Cardiac muscle cell (in vitro differentiated cells and primary cell): Measurements from ENCODE around the gene PLP2. TPM values are rescaled to one million over a fixed set of nuclear protein-coding genes. Genes with fewer than 3 reads are reported as not detected.
A peak's percentile ranks its signal among the peaks of the same experiment; 100 is the strongest.
"Not testable (repeated sequence)": the region's sequence is repeated elsewhere in the genome, so short reads cannot be mapped to it uniquely, and the experiment has no call there.

ENCODE experiments used
- DNase-seq, 2 donors: peaks; one replicate each; pipeline versions ENCODE4 v3.0.0 to v3.0.0-alpha.2; 2010 to 2017; ENCODE audit warnings: low read depth in 1 of 2, low spot score in 1 of 2
- H3K27ac ChIP-seq: fragments of 200-600 bp; sonication (generic); 2 replicates; pipeline ENCODE4 v1.5.1; 2016
- H3K27me3 ChIP-seq: fragments of 200-600 bp; sonication (generic); 2 replicates; pipeline ENCODE4 v1.6.0; 2016; ENCODE audit warnings: control low read depth
- H3K36me3 ChIP-seq: fragments of 200-600 bp; sonication (generic); 2 replicates; pipeline ENCODE4 v1.5.1; 2016; ENCODE audit warnings: control low read depth
- H3K4me1 ChIP-seq: fragments of 200-600 bp; sonication (generic); 2 replicates; pipeline ENCODE4 v1.8.1; 2017; ENCODE audit warnings: low read depth, mild to moderate bottlenecking, mixed run types
- H3K4me3 ChIP-seq: fragments of 200-600 bp; sonication (generic); 2 replicates; pipeline ENCODE4 v1.5.1; 2016; ENCODE audit warnings: mild to moderate bottlenecking
- H3K9me3 ChIP-seq: fragments of 200-600 bp; sonication (generic); 2 replicates; pipeline ENCODE4 v1.5.1; 2017; ENCODE audit warnings: low read depth, mild to moderate bottlenecking, control low read depth
- polyA plus RNA-seq: library from polyadenylated mRNA; unstranded; fragments of >200 nt; fragmentation: Nextera tagmentation; extraction: Ambion mirVana; gene quantifications from 2 replicates; pipeline ENCODE4 v1.2.1, GENCODE V29; 2016
- total RNA-seq: library from RNA; depleted of rRNA; stranded (reverse); fragments of >200 nt; gene quantifications from 2 replicates; pipeline ENCODE4 v1.2.3, GENCODE V29; 2016
- TF ChIP-seq, protein P1 (sequence below): IDR thresholded peaks from 2 replicates; pipeline ENCODE4 v1.5.1; 2012; ENCODE audit warnings: low read depth, mild to moderate bottlenecking, low read length

PLP2 gene, protein sequence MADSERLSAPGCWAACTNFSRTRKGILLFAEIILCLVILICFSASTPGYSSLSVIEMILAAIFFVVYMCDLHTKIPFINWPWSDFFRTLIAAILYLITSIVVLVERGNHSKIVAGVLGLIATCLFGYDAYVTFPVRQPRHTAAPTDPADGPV
- total RNA-seq: 8.3 and 12.4 TPM in 2 replicates
- polyA plus RNA-seq: 34.6 and 41.2 TPM in 2 replicates

DNA sequence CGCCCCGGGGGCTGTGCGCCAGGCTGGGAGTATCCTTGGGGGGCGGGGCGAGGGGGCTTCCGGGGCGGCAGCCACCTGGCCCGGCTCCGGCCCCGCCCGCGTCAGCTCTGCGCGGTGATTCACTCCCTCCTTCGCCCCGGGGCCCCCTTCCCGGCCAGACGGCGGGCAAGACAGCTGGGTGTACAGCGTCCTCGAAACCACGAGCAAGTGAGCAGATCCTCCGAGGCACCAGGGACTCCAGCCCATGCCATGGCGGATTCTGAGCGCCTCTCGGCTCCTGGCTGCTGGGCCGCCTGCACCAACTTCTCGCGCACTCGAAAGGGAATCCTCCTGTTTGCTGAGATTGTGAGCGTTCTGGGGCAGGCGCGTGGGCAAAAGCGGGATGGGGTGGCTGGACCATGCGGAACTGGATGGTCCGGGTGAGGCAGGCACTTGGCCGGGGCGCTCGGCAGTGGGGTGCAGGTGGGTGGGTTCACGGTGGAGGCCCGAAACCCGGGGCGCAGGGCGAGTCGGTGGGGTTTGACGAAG is at the start of gene PLP2:
Gene PLP2, plus strand, starts transcription at position 147 of the 528 bp plus-strand sequence. Its CDS starts 103 bp downstream, at position 250.
- H3K4me3 ChIP-seq: peak within 1 kb of the TSS; percentile 34
- peaks cover 10% of the 10 kb centered on the region for H3K4me1 ChIP-seq
- H3K9me3 ChIP-seq: no peaks in the 10 kb centered on the region
- H3K27me3 ChIP-seq: no peaks in the 10 kb centered on the region
- no peaks in the 10 kb centered on the region for H3K36me3 ChIP-seq
- H3K27ac ChIP-seq: no peak within 1 kb of the TSS
- DNase-seq: peak; percentile 35 to 37
- TF ChIP-seq, protein P1, sequence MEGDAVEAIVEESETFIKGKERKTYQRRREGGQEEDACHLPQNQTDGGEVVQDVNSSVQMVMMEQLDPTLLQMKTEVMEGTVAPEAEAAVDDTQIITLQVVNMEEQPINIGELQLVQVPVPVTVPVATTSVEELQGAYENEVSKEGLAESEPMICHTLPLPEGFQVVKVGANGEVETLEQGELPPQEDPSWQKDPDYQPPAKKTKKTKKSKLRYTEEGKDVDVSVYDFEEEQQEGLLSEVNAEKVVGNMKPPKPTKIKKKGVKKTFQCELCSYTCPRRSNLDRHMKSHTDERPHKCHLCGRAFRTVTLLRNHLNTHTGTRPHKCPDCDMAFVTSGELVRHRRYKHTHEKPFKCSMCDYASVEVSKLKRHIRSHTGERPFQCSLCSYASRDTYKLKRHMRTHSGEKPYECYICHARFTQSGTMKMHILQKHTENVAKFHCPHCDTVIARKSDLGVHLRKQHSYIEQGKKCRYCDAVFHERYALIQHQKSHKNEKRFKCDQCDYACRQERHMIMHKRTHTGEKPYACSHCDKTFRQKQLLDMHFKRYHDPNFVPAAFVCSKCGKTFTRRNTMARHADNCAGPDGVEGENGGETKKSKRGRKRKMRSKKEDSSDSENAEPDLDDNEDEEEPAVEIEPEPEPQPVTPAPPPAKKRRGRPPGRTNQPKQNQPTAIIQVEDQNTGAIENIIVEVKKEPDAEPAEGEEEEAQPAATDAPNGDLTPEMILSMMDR: no peak

DNA sequence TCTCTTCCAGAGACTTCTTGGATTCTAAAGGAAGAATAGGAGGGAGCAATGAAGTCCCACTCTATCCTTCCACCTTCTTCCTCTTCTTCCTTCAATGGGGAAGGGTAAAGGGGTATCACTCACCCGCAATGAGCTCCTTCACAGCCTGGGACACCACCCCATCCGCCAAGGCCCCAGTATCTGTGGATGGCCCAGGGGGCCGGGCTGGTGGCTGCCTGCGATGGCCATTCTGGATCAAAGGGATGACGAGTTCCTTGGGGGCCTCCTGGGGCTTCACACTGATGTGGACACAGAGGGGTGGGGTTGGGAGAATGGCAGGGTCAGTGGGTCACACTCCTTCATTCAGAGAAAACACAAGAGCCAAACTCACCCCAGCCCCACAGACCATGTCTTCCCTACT is 49.2 kb upstream of the PLP2 start:
- TF ChIP-seq, protein P1: no peak
- no peak overlapping the region for H3K27ac ChIP-seq
- H3K4me3 ChIP-seq: no peak overlapping the region
- no peak for DNase-seq
- H3K4me1 ChIP-seq: no peaks in the 10 kb centered on the region
- H3K36me3 ChIP-seq: no peaks in the 10 kb centered on the region
- no peaks in the 10 kb centered on the region for H3K9me3 ChIP-seq
- H3K27me3 ChIP-seq: no peaks in the 10 kb centered on the region

DNA sequence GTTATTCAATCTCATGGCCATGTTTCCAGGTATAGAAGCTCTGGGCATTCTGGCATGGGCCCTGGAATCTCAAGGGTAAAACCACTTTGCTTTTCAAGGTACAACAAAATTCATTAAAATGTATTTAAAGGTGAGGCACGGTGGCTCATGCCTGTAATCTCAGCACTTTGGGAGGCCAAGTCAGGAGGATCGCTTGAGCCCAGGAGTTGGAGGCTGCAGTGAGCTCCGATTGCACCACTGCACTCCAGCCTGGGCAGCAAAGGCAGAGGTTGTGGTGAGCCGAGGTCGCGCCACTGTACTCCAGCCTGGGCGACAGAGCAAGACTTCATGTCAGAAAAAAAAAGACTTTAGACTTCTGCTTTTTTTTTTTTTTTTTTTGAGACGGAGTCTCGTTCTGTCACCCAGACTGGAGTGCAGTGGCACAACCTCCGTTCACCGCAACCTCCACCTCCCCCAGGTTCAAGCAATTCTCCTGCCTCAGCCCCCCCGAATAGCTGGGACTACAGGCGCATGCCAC is 43.9 kb upstream of the PLP2 start:
- not testable (repeated sequence) for H3K4me1 ChIP-seq, H3K9me3 ChIP-seq, H3K4me3 ChIP-seq, H3K27me3 ChIP-seq, DNase-seq, H3K36me3 ChIP-seq, H3K27ac ChIP-seq

DNA sequence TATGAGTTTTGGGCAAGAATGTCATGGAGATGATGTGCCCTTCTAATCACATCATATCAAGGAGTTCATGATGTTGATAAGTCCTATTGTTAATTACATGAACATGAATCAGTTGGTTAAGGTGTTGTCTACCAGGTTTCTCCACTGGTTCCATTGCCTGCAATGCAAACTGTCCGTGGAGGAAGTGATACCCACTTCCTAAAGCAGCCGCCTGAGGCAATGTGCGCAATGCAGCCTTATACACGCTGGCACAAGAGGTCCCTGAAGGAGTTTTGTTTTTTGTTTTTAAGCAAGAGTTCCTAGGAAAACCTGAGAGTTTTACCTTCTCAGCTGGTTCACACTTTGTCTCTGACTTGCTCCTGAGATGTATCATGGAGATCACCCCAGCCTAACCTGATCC is 42.3 kb upstream of the PLP2 start:
- no peak overlapping the region for H3K27ac ChIP-seq
- DNase-seq: no peak
- TF ChIP-seq, protein P1: no peak

DNA sequence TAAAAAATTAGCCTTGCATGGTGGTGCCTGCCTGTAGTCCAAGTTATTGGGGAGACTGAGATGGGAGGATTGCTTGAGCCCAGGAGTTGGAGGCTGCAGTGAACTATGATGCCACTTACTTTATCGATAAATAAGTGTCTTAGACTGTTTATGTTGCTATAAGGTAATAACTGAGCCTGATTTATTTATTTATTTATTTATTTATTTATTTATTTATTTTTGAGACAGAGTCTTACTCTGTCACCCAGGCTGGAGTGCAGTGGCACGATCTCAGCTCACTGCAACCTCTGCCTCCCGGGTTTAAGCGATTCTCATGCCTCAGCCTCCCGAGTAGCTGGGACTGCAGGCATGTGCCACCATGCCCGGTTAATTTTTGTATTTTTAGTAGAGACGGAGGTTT is 39.4 kb upstream of the PLP2 start:
- not testable (repeated sequence) for H3K4me1 ChIP-seq, H3K4me3 ChIP-seq, H3K27ac ChIP-seq, DNase-seq, H3K36me3 ChIP-seq, H3K9me3 ChIP-seq, H3K27me3 ChIP-seq

More for the DNA sequence above, 42.3 kb upstream of the PLP2 start:
- Histone ChIP-seq H3K4me3 (no peak overlapping the region), H3K9me3 (no peaks in the 10 kb centered on the region), H3K36me3 (no peaks in the 10 kb centered on the region), H3K4me1 (no peaks in the 10 kb centered on the region), H3K27me3 (no peaks in the 10 kb centered on the region)

DNA sequence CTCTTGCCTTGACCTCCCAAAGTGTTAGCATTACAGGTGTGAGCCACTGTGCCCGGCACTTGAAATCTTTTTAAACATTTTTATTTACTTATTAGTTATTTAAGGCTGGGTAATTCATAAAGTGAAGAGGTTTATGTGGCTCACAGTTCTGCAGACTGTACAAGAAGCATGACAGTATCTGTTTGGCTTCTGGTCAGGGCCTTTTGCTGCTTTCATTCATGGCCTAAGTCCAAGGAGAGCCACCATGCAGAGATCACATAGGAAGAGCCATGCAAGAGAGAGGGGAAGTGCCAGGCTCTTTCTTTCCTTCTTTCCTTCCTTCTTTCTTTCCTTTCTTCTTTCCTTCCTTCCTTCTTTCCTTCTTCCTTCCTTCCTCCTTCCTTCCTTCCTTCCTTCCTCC is 37.9 kb upstream of the PLP2 start:
- DNase-seq: no peak
- Histone ChIP-seq H3K36me3 (no peaks in the 10 kb centered on the region), H3K4me3 (no peak overlapping the region), H3K4me1 (no peaks in the 10 kb centered on the region), H3K9me3 (no peaks in the 10 kb centered on the region), H3K27me3 (no peaks in the 10 kb centered on the region), H3K27ac (no peak overlapping the region)
- TF ChIP-seq, protein P1: no peak
